IPS DF 19.7 (cell line): ENCODE measurements around the gene FAM118B.
"Not testable (repeated sequence)": the region's sequence is repeated elsewhere in the genome, so short reads cannot be mapped to it uniquely, and the experiment has no call there.

ENCODE experiments used
- DNase-seq: peaks from one replicate; pipeline ENCODE4 v3.0.0-alpha.2; 2013; ENCODE audit warnings: low read depth, low spot score

Gene FAM118B

DNA sequence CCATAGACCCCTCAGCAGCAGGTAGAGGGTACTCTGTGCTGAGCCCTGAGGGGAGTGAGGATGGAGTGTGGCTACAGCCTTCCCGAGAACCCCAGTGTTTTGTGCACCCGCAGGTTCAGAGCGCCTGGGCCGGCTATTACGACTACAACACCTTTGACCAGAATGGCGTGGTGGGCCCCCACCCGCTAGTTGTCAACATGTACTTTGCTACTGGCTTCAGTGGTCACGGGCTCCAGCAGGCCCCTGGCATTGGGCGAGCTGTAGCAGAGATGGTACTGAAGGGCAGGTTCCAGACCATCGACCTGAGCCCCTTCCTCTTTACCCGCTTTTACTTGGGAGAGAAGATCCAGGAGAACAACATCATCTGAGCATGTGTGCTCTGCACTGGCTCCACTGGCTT, 65.7 kb downstream of the FAM118B start:
- no peak for DNase-seq

DNA sequence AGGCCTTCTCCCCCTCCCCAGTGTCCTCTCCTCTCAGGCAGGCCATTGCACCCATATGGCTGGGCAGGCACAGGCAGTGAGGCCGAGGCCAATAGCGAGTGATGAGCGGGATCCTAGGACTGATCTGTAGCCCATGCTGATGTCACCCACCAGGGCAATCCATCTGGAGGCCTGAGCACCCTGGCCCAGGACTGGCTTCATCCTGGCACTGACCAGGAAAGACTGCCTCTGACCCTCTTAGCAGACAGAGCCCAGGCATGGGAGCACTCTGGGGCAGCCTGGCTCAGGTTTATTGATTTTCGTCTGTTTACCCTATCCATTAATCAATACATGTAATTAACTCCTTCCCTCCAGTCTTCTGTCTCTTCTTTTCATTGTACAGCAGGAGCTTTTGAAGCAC, 66.2 kb downstream of the FAM118B start:
- DNase-seq, result no peak

DNA sequence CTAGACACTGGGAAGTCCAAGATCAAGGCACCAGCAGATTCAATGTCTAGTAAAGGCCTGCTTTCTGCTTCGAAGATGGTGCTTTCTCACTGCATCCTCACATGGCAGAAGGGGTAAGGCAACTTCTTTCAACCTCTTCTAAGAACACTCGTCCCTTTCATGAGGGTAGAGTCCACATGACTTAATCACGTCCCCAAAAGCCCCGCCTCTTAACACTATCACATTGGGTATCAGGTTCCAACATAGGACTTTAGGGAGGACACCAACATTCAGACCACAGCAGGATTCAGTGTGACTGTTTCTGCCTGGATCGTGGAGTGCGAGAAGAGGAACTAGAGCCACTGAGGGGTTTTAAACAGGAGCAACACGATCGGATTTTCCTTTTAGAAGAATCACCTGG, 67.6 kb downstream of the FAM118B start:
- DNase-seq, result no peak

DNA sequence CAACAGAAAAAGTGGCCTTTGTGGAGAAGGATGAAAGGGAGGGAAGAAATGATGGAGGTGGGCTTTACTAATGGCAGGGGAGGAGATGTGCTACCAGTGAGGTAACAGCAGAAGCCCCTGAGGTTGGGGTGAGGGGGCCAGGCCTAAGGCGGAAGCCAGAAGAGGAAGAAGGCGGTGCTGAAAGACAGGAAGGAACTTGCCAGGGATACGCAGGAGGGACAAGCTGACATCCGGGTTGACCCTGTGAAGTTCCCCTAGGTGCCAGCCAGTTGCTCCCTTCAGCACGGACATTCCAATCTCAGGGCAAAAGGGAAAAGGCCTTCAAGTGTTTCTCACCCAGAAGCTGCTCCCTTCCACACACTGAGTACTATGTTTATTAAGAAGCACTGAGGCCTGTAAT, 69.0 kb downstream of the FAM118B start:
- no peak for DNase-seq

DNA sequence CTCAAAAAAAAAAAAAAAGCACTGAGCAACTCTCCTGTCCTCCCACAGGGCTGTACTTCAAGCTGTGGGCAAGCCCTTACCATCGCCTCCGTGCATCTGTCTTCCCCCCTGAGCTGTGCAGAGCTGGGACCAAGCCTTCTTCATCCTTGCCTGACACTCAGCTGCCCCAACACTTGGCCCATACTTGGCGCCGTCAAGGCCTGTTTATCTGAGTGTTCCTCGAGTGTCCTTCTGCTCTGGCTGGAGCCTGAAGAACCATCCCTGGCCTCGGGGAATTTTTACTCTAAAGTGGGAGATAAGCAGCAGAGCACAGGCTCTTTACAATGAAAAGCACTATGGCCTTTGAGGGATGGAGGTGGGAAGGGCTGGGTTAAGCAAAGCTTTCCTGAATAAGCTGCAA, 69.7 kb downstream of the FAM118B start:
- no peak for DNase-seq

DNA sequence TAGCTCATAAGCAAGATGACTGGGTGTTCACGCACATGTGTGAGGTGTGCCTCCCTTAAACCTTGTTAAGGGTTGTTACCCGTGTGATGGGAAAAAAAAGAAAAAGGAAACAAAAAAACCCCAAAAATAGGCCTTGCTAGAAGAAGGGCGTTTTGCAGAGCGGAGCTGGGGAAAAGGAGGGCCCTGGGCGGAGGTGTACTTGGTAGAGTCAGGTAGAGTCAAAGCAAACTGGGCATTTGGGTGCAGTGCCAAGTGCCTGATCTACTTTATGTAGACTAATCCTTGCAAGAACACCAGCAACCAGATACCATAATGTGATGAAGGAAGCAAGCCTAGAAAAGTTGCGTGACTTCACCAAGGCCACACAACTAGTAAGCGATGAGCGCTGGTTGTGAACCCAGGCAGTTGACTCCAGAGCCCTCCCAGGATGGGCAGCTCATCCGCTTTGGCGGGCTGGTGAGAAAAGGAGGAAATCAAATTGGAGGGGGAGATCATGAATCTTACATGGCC, 70.1 kb downstream of the FAM118B start:
- DNase-seq, result no peak

DNA sequence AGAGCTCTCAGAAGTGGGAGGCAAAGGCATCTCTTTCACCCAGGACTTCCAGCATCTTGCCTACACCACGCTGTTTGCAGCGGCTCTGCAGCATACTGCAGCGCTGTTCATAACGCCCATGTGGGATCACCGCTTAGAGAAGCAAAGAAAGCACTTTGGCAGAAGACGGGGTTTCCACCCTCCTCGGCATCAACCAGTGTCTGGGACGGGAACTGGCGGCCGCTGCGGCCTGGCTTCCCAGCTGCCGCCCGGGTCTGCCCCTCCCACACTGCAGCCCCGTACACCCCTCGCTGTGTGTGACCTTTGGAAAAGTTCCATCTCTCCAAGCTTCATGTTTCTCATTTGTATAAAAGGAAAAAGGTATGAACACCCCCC, 70.8 kb downstream of the FAM118B start:
- DNase-seq, result no peak

DNA sequence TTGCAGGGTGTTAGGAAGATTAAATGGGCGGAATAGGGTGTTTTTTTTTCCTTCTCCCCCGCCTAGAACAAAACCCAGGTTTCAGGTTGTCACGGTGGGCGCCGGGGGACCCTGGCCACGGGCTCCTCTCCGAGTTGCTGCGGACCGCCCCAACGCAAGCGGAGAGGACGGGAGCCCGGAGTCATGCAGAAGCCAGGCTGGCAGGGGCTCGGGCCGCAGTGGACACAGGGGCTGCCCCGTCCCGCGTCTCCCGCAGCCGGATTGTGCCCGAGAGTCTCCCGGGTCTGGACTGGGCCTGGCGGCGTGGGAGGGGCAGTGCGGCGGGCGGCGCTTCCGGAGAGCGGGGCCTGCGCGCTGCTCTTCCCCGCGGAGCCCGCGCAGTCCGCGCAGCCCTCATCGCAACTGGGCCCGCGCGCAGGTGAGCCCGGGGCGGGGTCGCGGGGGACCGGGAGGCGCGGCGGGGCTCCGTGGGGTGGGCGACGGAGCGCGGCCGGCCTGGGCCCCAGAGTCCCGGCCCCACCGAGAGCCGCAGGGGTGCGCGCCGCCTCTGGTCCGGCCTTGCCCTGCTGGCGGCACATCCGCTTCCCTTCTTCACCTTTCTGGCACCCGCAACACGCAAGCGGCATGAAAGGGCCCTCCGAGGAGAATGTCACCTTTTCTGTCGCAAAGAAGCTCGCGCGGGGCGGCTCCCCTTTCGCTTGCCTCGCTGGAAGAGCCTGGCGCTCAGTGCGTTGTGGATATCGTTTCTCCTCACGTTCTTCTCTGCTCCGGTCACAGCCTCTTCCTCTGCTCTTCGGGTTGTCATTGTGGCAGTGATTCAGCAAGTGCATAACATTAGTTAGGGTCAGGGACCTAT, 71.4 kb downstream of the FAM118B start, which contains the start of gene TIRAP:
Gene TIRAP (plus strand): TSS at position 358 of the 856 bp plus-strand sequence. CDS start 7,802 bp downstream, outside the sequence.
- DNase-seq, result no peak

DNA sequence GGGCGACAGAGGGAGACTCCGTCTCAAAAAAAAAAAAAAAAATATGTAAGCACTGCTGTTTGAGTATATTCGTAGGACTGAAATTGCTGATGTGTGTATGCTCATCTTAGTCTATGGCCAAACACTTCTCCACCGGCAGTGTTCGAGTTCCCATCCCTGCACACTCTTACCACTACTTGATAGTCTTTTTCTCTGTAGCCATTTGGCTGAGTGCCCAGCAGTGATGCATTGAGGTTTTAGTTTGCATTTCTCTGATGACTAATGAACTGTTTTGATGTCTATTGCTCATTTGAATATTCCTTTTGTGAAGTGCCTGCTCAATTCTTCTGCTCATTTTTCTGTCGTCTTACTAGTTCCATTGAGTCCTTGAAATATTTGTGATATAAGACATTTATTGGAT, 73.2 kb downstream of the FAM118B start:
- no peak for DNase-seq

DNA sequence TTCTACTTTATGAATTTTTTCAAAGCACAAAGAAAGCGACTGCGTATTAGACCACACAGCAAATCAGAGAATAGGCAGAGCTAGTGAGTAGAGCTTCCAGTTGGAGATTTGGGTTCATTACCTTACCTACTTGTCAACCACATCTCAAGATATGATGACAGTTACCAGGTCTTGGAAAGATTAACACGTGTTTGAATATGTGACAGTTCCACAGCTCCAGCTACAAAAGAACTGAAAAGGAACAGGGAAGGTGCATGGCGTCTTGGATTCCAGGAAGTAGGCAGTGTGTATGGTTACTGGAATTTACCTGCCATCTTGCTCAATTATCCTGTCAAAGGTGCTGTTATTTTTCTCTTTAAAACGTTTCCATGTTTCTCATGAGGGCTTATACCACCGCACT, 76.7 kb downstream of the FAM118B start:
- no peak for DNase-seq

DNA sequence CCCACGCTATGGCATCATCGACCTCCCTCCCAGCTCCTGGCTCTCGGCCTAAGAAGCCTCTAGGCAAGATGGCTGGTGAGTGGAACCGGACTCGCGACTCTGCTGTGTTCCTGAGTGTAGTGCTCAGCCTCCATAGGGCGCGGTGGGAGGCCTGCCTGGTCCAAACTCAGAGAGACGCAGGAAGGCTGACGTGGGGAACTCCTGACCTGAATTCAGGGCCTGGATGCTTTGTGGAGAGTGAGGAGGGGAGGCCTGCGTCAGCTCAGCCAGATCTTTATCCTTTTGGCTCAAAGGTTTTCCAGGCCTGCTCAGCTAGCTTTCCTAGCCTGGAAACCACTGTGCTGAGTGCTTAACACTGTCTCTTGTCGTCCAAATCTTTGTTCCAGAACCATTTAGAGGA, 79.3 kb downstream of the FAM118B start:
- no peak for DNase-seq

DNA sequence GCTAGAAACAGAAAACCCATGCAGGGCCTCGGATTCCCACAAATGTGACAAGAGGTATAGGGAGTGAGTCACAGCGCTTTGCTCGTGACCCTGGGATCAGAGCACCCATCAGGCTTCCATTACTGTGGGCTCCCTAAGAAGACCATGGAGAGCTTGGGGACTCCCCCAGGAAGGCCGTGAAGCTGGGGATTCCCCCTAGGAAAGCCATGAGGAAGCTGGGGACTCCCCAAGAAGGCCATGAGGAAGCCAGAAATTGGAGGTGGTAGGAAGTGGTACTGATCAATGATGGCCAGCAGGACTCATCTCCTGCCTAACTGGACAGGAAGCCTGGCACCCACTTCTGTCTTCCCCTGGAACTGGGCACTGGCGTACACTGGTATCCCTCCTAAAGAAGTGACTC, 82.1 kb downstream of the FAM118B start:
- no peak for DNase-seq

DNA sequence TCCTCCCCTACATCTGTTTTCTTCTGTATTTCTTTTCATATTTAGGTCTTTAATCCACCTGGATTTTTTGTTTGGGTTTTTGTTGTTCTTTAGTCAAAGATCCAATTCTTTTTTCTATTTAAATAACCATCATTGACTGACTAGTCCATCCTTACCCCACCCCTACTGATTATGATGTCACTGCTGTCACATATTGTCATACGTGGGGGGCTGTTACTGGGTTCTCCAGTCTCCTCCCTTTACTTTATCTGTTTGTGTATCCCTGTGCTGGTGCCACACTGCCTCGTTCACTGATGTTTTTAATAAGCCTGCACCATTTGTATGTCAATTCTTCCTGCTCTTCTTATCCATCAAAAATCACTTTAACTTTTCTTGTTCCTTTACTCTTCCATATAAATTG, 85.4 kb downstream of the FAM118B start:
- no peak for DNase-seq

DNA sequence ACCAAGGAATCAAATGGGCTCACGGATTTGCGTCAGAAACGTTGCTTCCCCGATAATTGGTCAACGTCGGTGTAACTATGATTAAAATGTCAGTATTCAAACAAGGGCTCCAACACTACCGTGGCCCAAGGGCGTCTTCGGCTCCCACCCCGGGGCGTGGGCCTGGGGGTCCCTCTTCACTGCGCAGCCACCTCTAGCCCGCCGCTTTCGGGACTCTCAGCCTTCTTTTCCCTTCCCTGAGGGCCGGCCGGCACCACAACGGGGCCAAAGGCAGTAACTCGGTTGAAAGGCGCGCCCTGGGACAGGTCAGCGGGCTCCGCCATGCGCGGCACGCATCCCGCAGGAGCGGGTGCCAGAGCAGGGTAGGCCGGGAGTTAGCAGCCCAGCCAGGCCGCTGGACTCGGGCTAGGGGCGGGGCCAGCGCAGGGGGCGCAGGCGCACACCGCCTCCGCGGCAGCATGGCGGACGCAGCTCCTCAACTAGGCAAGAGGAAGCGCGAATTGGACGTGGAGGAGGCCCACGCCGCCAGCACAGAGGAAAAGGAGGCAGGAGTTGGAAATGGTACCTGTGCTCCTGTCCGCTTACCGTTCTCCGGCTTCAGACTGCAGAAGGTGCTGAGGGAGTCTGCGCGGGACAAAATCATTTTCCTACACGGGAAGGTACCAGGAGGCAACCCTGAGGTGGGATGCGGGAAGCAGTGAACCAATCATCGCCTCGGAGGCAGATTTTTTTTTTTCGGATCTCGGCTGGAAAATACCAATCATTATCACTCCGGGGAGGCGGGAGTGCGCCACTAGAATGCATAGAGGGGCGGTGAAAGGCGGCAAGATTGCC, 92.3 kb downstream of the FAM118B start, which contains the start of gene DCPS:
Gene DCPS (plus strand): TSS at position 438 of the 834 bp plus-strand sequence. CDS start 21 bp downstream, at position 459.
- peak; percentile 48 for DNase-seq

DNA sequence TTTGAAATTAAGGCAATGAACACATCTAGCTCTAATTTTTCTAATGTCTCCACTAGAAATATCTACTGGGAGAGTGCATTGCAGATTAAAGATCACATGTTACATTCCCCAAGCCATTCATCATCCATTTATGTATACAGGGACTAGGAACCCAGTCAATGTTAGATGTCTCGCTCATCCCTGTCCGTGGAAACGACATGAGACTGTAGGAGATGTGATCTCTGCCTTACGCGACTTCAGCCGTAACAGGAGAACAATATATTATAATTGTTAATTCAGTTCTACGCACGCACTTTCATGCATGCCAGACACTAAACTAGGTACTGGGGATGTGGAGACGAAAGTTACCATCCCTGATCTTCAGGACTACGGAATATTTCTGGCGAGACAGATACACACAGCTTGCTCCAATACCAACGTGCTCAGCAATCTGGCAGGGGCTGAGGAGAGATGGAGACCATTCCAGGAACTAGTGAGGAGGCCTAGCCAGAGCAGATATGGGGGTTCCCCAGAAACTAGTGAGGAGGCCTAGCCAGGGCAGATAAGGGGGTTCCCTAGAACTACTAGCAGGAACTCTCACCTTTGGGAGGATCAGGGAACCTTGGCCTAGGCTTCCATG, 93.0 kb downstream of the FAM118B start:
- DNase-seq, result no peak

DNA sequence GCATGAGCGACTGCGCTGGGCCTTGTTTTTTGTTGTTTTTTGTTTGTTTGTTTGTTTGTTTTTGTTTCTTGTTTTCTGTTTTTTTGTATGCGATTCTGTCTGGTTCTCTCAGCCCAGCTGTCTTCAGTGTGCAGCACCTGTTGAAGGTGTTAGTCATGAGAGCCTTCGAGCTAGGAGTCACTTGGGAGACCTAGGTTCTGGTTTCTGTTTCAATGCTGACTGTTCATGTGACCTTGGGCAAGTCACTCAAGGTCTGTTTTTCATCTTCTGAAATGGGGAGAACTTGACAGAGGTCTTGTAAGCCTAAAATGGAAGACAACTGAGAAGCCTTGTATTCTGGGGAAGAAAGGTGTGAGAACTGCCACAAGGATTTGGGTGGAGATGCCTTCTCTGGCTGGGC, 94.1 kb downstream of the FAM118B start:
- no peak for DNase-seq

DNA sequence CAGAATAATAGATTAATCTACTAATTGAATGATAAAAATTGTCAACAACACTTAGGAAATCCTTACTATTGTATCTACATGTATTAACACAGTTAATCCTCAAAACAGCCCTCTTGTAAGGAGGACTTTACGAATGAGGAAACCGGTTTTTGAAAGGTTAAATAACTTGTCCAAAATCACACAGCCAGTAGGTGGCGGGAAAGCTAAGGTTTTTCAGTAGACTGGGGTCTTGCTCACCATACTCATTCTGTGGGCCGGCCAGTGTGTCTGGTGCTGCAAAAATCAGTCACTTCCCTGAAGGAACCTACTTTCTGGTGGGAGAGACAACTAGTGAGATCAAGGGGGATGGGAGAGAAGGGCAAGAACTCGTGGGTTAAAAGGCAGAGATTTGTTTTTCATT, 96.1 kb downstream of the FAM118B start:
- peak; percentile 28 for DNase-seq

DNA sequence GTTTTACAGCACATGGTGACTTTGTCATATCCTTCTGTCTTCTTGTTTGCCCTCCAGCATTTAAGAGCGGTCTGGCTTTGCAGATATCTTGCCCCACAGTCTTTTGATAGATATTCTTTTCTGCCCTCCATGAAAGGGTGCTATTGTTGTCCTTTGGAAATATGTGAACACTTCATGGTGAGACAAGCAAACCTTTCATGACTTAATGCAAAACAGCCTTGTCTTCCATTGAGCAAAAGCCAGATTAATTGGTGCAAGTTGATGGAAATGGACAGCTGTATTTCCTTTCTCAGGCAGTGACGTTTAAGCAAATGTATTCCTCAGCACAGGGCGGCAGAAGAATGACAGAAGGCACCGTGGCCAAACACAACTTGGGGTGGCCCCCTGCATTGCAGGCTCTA, 96.7 kb downstream of the FAM118B start:
- no peak for DNase-seq

DNA sequence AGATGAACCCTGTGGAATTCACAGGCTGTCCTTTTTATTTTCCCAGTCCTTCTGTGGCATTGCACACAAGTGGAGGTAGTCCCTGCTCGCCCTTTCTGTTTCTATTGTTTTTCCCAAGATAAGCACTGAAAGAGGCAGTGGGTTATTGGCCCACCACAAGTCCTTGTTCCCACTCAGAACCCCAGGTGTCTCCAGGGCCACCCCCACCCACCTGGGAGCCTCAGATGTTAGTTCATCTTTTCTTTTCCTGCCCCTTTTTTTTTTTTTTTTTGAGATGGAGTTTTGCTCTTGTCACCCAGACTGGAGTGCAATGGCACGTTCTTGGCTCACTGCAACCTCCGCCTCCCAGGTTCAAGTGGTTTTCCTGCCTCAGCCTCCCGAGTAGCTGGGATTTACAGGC, 97.2 kb downstream of the FAM118B start:
- DNase-seq, result not testable (repeated sequence)

DNA sequence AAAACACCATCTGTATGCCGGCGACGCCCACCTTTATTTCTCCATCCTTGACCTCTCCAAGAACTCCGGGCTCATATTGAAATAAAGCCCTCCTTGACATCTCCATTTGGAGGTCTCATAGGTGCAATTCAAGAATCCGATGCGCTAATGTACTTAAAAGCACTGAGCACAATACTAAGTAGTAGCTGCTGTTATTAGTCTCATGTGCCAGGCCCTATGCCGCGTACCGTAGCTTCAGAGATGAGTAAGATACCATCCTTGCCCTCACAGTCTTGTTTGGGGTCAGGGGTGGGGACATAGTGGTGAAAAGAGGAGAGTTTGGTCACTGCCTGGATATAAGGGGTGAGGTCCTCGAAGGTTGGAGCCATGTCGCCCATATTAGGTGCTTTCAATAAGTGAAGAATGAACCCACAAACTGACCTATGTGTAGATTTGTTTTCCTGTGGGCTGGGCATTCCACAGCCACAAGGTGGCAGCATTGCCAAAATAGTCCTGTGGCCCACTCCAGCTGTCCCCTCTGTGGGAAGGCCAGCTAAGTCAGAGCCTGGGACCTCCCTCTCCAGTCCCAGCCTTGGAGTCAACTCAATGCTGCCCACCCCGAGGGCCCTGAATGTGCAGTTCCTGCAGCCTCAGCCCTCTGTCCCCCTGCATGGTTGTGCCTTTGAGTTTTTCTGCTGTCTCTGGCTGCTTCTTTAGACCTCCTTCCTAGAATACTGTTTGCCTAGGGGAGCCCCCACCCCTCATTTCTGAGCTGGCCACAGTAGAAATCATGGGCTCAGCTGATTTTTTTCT, 98.8 kb downstream of the FAM118B start:
- DNase-seq, result peak; percentile 38

DNA sequence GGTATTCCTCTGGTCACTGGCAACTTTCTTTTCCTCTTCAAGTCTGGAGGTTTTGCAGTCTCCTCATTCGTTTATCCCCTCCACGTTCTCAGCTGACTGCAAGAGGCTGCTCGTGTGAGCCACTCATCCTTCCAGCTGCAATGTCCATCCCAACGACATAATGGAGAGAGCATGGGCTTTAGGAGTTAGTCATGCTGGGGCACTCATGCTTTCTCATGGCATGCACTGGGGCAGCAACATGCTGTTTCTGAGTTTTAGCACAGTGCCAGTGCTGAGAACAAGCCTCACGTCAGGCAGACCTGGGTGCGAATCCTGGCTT, 99.4 kb downstream of the FAM118B start:
- DNase-seq, result no peak
